ENCODE results near the gene SMYD3. TPM values are rescaled to one million over a fixed set of nuclear protein-coding genes. Genes with fewer than 3 reads are reported as not detected.

The SMYD3 gene
- total and polyA plus RNA-seq, 2 of the 4 experiments (the other 2 are of a cell fraction), result 26.5 to 37.6 TPM

DNA sequence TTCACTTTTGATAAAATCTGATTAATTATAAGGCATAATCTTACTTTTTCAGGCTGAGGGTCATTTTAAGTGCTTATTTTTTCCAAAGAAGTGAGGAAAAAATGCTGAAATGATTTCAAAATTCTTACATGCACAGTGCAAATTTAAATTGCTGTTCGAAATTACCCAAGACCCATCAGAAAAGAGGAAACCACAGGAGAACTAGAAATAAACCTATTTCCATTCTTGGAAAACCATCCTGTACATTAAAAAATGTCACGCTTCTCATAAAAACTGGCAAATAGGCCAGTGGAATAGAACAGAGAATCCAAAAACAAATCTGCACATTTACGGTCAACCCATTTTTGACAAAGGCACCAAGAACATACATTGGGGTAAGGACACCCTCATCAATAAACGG lies 414.9 kb downstream of the SMYD3 start:
- H4K91ac ChIP-seq (ENCODE audit: insufficient read depth, low read depth, low read length), result no peak overlapping the region
- no peak overlapping the region for H3K27ac ChIP-seq (ENCODE audit: insufficient read depth, low read length)
- in situ Hi-C loops (cut with MboI; ENCODE audit: low sequenced_read_pairs) (no loop called here), dilution Hi-C loops (cut with HindIII; ENCODE audit: low sequenced_read_pairs, unreplicated experiment) (no loop called here), intact Hi-C loops (cut with micrococcal nuclease) (no loop called here)
- H3K18ac ChIP-seq (ENCODE audit: low read depth, low read length), result no peak overlapping the region
- no peak overlapping the region for H2BK15ac ChIP-seq (ENCODE audit: low read depth, low read length)
- H3K9ac ChIP-seq (ENCODE audit: low read depth, low read length), result no peak overlapping the region
- TF ChIP-seq RCOR1 (IDR thresholded peaks at IDR 0.05; ENCODE audit: insufficient replicate concordance, low read length) (no peak), NFE2L2 (IDR thresholded peaks at IDR 0.05; ENCODE audit: low read depth, low read length) (no peak), CHD1 (IDR thresholded peaks at IDR 0.05; ENCODE audit: low read depth, low read length) (no peak), RAD21 (IDR thresholded peaks at IDR 0.05; ENCODE audit: low read length) (no peak), FOS (IDR thresholded peaks at IDR 0.05; ENCODE audit: low read depth, low read length) (no peak), MAZ (IDR thresholded peaks at IDR 0.05; ENCODE audit: borderline replicate concordance, low read depth, low read length) (no peak), CEBPB (IDR thresholded peaks at IDR 0.05; ENCODE audit: low read depth, low read length) (no peak), BHLHE40 (IDR thresholded peaks at IDR 0.05; ENCODE audit: low read depth, low read length) (no peak), MAFK (IDR thresholded peaks at IDR 0.05; ENCODE audit: low read depth, low read length) (no peak), MXI1 (IDR thresholded peaks at IDR 0.05; ENCODE audit: borderline replicate concordance, low read depth, low read length) (no peak)
- TF ChIP-seq, protein P1, sequence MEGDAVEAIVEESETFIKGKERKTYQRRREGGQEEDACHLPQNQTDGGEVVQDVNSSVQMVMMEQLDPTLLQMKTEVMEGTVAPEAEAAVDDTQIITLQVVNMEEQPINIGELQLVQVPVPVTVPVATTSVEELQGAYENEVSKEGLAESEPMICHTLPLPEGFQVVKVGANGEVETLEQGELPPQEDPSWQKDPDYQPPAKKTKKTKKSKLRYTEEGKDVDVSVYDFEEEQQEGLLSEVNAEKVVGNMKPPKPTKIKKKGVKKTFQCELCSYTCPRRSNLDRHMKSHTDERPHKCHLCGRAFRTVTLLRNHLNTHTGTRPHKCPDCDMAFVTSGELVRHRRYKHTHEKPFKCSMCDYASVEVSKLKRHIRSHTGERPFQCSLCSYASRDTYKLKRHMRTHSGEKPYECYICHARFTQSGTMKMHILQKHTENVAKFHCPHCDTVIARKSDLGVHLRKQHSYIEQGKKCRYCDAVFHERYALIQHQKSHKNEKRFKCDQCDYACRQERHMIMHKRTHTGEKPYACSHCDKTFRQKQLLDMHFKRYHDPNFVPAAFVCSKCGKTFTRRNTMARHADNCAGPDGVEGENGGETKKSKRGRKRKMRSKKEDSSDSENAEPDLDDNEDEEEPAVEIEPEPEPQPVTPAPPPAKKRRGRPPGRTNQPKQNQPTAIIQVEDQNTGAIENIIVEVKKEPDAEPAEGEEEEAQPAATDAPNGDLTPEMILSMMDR (conservative IDR thresholded peaks at IDR 0.05; ENCODE audit: low read depth, low read length), result no peak
- H3K23ac ChIP-seq (ENCODE audit: low read depth, low read length), result no peak overlapping the region
- no peak overlapping the region for H3K4me2 ChIP-seq (ENCODE audit: low read depth, low read length)
- no peak overlapping the region for H3K14ac ChIP-seq (replicated peaks; ENCODE audit: low read depth, low read length)
- H3K9me1 ChIP-seq (ENCODE audit: insufficient read depth, low read length), result no peaks in the 10 kb centered on the region
- ATAC-seq (ENCODE audit: low read depth) (no peak), DNase-seq (no peak)
- H2AFZ ChIP-seq (replicated peaks; ENCODE audit: low read length, poor library complexity), result no peak overlapping the region
- H2BK120ac ChIP-seq (ENCODE audit: low read depth, low read length), result no peak overlapping the region
- H3K27me3 ChIP-seq (ENCODE audit: control insufficient read depth, insufficient read depth, low read length), result no peaks in the 10 kb centered on the region
- H3K4ac ChIP-seq (ENCODE audit: low read depth, low read length), result no peak overlapping the region
- H3K4me1 ChIP-seq (ENCODE audit: control insufficient read depth, insufficient read depth, low read length), result no peaks in the 10 kb centered on the region
- no peak overlapping the region for H4K5ac ChIP-seq (ENCODE audit: low read depth, low read length)
- no peak overlapping the region for H2AK5ac ChIP-seq (ENCODE audit: low read depth, low read length)
- H3K36me3 ChIP-seq (ENCODE audit: control insufficient read depth, insufficient read depth, low read length), result no peaks in the 10 kb centered on the region
- H3K4me3 ChIP-seq (ENCODE audit: insufficient read depth, low read depth, low read length), result no peak overlapping the region
- no peaks in the 10 kb centered on the region; a peak in 1 of 4 replicates for H3K79me1 ChIP-seq (ENCODE audit: low read depth in 1 of 2, low read length in 2 of 2)
- no CpG with 5 or more reads among the region's 4 CpGs for WGBS, 2 experiments (ENCODE audit: extremely low coverage in 2 of 2, insufficient read length in 1 of 2)
- H3K56ac ChIP-seq (ENCODE audit: extremely low read depth, insufficient read depth, low read length), result no peak overlapping the region
- H3K9me3 ChIP-seq (ENCODE audit: control insufficient read depth, insufficient read depth, low read length), result no peaks in the 10 kb centered on the region
- no peak overlapping the region for H2BK20ac ChIP-seq (ENCODE audit: low read depth, low read length)
- H2AK9ac ChIP-seq (replicated peaks; ENCODE audit: low read depth, low read length, poor library complexity), result no peak overlapping the region
- no peaks in the 10 kb centered on the region for H4K20me1 ChIP-seq (ENCODE audit: insufficient read depth, low read length)
- H2BK5ac ChIP-seq (ENCODE audit: low read depth, low read length, poor library complexity, severe bottlenecking), result no peak overlapping the region
- ChIA-PET CTCF (interaction anchor here (1.1 kb wide), 1 partner anchor 11 kb away, joined by 3 read pairs; no protein-coding TSS in a partner anchor), POLR2A (ENCODE audit: unreplicated experiment) (no interaction called here)
- H4K8ac ChIP-seq (ENCODE audit: low read depth in 2 of 2, low read length in 2 of 2), result no peak overlapping the region
- no TSS peak for BruUV-seq (replicated peaks)
